ENCODE data around the gene OPHN1.

GRCh38 chrX:68433155-68433980, at the start of gene OPHN1:
- TF ChIP-seq REST (IDR thresholded peaks at IDR 0.05; ENCODE audit: insufficient read depth in 1 of 2, low read depth in 2 of 2, low read length in 2 of 2) (no peak), POLR2AphosphoS5 (IDR thresholded peaks at IDR 0.05; ENCODE audit: low read depth, low read length) (peak; percentile 58)
